GM12873 (cell line): ENCODE data around the gene ATP5F1D.

Experiments used
- TF ChIP-seq, protein P1 (sequence below): IDR thresholded peaks from 2 replicates; pipeline ENCODE4 v1.5.1; 2012; ENCODE audit warnings: low read depth, mild to moderate bottlenecking, moderate library complexity, low read length, control low read depth; ENCODE audit not compliant: insufficient read depth; ENCODE audit errors: missing control alignments

Gene ATP5F1D

GRCh38 chr19:1281569-1282287, 40.2 kb downstream of the ATP5F1D start:
- TF ChIP-seq, protein P1, sequence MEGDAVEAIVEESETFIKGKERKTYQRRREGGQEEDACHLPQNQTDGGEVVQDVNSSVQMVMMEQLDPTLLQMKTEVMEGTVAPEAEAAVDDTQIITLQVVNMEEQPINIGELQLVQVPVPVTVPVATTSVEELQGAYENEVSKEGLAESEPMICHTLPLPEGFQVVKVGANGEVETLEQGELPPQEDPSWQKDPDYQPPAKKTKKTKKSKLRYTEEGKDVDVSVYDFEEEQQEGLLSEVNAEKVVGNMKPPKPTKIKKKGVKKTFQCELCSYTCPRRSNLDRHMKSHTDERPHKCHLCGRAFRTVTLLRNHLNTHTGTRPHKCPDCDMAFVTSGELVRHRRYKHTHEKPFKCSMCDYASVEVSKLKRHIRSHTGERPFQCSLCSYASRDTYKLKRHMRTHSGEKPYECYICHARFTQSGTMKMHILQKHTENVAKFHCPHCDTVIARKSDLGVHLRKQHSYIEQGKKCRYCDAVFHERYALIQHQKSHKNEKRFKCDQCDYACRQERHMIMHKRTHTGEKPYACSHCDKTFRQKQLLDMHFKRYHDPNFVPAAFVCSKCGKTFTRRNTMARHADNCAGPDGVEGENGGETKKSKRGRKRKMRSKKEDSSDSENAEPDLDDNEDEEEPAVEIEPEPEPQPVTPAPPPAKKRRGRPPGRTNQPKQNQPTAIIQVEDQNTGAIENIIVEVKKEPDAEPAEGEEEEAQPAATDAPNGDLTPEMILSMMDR: no peak

DNA sequence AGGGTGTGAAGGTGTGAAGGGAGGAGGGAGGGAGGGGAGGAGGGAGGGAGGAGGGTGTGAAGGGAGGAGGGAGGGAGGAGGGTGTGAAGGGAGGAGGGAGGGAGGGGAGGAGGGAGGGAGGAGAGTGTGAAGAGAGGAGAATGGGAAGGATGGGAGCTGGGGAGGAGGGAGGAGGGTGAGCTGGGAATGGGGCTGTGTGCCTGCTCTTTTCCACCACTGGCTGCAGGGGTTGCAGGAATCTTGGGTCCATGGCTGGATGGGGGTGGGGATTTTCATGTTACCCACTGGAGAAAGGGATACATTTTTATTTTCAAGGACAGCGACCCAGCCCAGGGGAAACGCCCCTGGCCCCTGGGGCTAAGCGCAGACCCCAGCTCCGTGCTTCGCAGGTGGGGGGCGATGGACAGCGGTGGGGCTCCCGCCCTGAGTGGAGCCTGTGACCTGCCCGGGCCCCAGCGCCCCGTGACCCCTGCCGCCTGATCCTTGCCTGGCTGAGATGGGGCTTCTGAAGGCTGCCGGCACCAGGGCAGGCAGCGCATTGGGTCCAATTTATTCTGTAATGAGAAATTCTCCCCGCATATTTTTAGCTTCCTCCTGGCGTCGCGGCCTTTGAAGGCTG, 41.1 kb downstream of the ATP5F1D start:
- TF ChIP-seq, protein P1: no peak

- TF ChIP-seq, protein P1: no peak
These were observed 41.8 kb downstream of the ATP5F1D start for GRCh38 chr19:1283207-1283916.

DNA sequence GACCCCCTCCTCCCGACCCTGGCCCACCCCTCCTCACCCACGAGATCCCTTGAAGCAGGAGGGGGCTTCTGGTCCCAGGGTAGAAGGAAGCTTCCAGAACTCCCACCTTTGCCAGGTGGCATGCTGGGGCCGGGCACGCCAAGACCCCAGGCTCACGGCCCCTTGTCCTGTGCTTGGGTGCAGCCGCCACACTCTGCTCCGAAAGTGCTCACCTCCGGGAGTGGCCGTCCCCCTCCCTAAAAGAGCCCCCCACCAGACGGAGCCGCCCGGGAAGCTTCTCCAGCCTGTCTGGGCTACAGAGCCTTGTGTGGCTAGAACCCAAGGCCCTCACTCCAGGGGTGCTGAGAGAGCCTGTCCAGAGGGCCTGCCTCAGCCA, 42.4 kb downstream of the ATP5F1D start:
- TF ChIP-seq, protein P1: no peak

DNA sequence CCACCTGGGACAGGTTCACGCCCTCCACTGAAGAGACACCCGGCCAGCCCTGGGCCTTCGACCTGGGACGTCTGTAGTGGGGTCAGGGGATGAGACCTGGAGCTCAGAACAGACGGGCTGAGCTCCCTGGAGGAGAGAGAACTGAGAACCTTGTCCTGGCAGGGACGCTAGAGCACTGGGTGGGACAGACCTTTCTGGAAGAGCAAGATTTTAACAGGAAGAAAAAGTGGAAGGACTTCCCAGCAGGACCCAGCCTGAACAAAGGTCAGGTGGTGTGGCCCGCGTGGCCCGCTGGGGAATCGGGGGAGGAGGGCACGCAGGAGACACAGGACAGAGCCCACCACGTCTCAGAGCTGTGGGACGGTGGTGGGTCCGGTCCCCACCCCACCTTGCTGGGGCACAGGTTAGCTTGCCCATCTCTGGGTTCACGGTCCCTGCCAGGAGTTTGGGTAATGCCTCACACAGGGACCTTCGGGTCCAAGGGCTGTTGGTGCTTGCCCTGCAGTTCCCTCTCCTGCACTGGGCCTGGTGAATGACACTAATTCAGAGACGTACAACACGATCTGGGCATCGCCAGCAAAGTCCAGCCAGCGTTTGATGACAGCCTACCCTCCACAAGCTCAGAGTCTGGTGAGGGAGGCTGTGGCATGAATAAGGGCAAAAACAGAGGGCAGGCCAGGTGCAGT, 42.9 kb downstream of the ATP5F1D start:
- TF ChIP-seq, protein P1: no peak

- TF ChIP-seq, protein P1: no peak
These were observed 43.6 kb downstream of the ATP5F1D start for GRCh38 chr19:1284979-1285736.
